GM23338 (cell line): ENCODE data around the gene TMPRSS11F. TPM values are rescaled to one million over a fixed set of nuclear protein-coding genes. Genes with fewer than 3 reads are reported as not detected.

Source experiments
- ATAC-seq: fragments of 200-7000 bp; cut with Tn5 transposase; 3 replicates; pipeline ENCODE4 v1.9.1; 2020
- DNase-seq: peaks from one replicate; pipeline ENCODE4 v3.0.0-alpha.2; 2015; ENCODE audit warnings: low spot score
- H2AFZ ChIP-seq: fragments of 200-600 bp; sonication (generic); 2 replicates; pipeline ENCODE4 v1.8.0; 2016; ENCODE audit warnings: antibody characterized with exemption, mild to moderate bottlenecking, moderate library complexity
- H3F3A ChIP-seq: fragments of 200-600 bp; sonication (generic); replicated peaks from 2 replicates; pipeline ENCODE4 v1.8.0; 2017; ENCODE audit warnings: antibody characterized with exemption, mixed run types, low read depth
- H3K27ac ChIP-seq: fragments of 200-600 bp; sonication (generic); 2 replicates; pipeline ENCODE4 v1.6.1; 2016; ENCODE audit warnings: low read depth
- H3K27me3 ChIP-seq: fragments of 200-600 bp; sonication (generic); 2 replicates; pipeline ENCODE4 v1.8.0; 2016; ENCODE audit warnings: mild to moderate bottlenecking, mixed run types, moderate library complexity; ENCODE audit not compliant: insufficient read depth
- H3K36me3 ChIP-seq: fragments of 200-600 bp; sonication (generic); 2 replicates; pipeline ENCODE4 v1.8.0; 2016; ENCODE audit warnings: mild to moderate bottlenecking; ENCODE audit not compliant: insufficient read depth
- H3K4me1 ChIP-seq: fragments of 200-600 bp; sonication (generic); 2 replicates; pipeline ENCODE4 v1.8.0; 2016; ENCODE audit warnings: mild to moderate bottlenecking, moderate library complexity; ENCODE audit not compliant: insufficient read depth
- H3K4me2 ChIP-seq: fragments of 200-600 bp; sonication (generic); 2 replicates; pipeline ENCODE4 v1.7.1; 2017; ENCODE audit warnings: mixed run types
- H3K4me3 ChIP-seq: fragments of 200-600 bp; sonication (generic); 2 replicates; pipeline ENCODE4 v1.6.1; 2016; ENCODE audit warnings: mixed run types
- H3K79me2 ChIP-seq: fragments of 200-600 bp; sonication (generic); replicated peaks from 2 replicates; pipeline ENCODE4 v1.8.0; 2017; ENCODE audit warnings: mild to moderate bottlenecking; ENCODE audit not compliant: insufficient read depth
- H3K9me2 ChIP-seq: fragments of 200-600 bp; sonication (generic); 2 replicates; pipeline ENCODE4 v1.8.0; 2017; ENCODE audit not compliant: insufficient read depth
- H4K20me1 ChIP-seq: fragments of 200-600 bp; sonication (generic); replicated peaks from 2 replicates; pipeline ENCODE4 v1.8.0; 2017; ENCODE audit warnings: mild to moderate bottlenecking; ENCODE audit not compliant: insufficient read depth
- H3K27ac Mint-ChIP-seq: 2 replicates; pipeline ENCODE4 v1.8.0; 2020; ENCODE audit warnings: inconsistent platforms, mild to moderate bottlenecking, moderate library complexity, mixed read lengths
- H3K27me3 Mint-ChIP-seq: 3 replicates; pipeline ENCODE4 v1.8.0; 2022; ENCODE audit warnings: low read depth, mild to moderate bottlenecking, moderate library complexity, mixed read lengths, inconsistent platforms; ENCODE audit not compliant: insufficient read depth, poor library complexity
- H3K36me3 Mint-ChIP-seq: 3 replicates; pipeline ENCODE4 v1.8.0; 2021; ENCODE audit warnings: low read depth, mild to moderate bottlenecking, inconsistent platforms, moderate library complexity, mixed read lengths
- H3K4me1 Mint-ChIP-seq: 3 replicates; pipeline ENCODE4 v1.8.0; 2020; ENCODE audit warnings: mild to moderate bottlenecking, inconsistent platforms, mixed read lengths
- H3K4me3 Mint-ChIP-seq: 3 replicates; pipeline ENCODE4 v1.8.0; 2021; ENCODE audit warnings: moderate library complexity, mild to moderate bottlenecking, inconsistent platforms, mixed read lengths
- H3K9me3 Mint-ChIP-seq: 3 replicates; pipeline ENCODE4 v1.8.0; 2020; ENCODE audit warnings: moderate library complexity, mild to moderate bottlenecking, inconsistent platforms, mixed read lengths
- CREB1 ChIP-seq: fragments of 250-450 bp; sonication (Bioruptor Pico); IDR thresholded peaks from 2 replicates; pipeline ENCODE4 v1.5.0; 2020; ENCODE audit warnings: low read depth, mild to moderate bottlenecking, moderate library complexity
- CTCF ChIP-seq, 2 experiments: fragments of 200-600 bp in 1 of 2; sonication (generic) in 1 of 2; conservative IDR thresholded peaks; 2 replicates each; pipeline versions ENCODE4 v1.5.1 to v1.6.1; 2016 to 2017; ENCODE audit warnings: antibody characterized with exemption in 2 of 2, low read depth in 2 of 2, mild to moderate bottlenecking in 2 of 2, moderate library complexity in 1 of 2
- EZH2 ChIP-seq: fragments of 200-600 bp; sonication (generic); IDR thresholded peaks from one replicate; pipeline ENCODE4 v1.8.0; 2017; ENCODE audit warnings: antibody characterized with exemption, mild to moderate bottlenecking, low read depth; ENCODE audit not compliant: unreplicated experiment
- JUNB ChIP-seq: IDR thresholded peaks from one replicate; pipeline ENCODE4 v1.6.1; 2016; ENCODE audit warnings: antibody characterized with exemption; ENCODE audit not compliant: unreplicated experiment
- NANOG ChIP-seq: IDR thresholded peaks from 2 replicates; pipeline ENCODE4 v1.6.1; 2016; ENCODE audit warnings: antibody characterized with exemption, borderline replicate concordance
- POLR2AphosphoS5 ChIP-seq: IDR thresholded peaks from 2 replicates; pipeline ENCODE4 v1.6.1; 2016; ENCODE audit warnings: antibody characterized with exemption, low read depth
- STAT1 ChIP-seq: IDR thresholded peaks from one replicate; pipeline ENCODE4 v1.6.1; 2016; ENCODE audit warnings: antibody characterized with exemption; ENCODE audit not compliant: unreplicated experiment
- ZNF114 ChIP-seq: fragments of 250-450 bp; sonication (Bioruptor Pico); IDR thresholded peaks from 2 replicates; pipeline ENCODE4 v1.5.0; 2020; ENCODE audit warnings: mild to moderate bottlenecking, moderate library complexity
- ZNF331 ChIP-seq: fragments of 250-450 bp; sonication (Bioruptor Pico); IDR thresholded peaks from 2 replicates; pipeline ENCODE4 v1.5.0; 2020; ENCODE audit warnings: low read depth, mild to moderate bottlenecking, moderate library complexity
- ZNF462 ChIP-seq: fragments of 250-450 bp; sonication (Bioruptor Pico); IDR thresholded peaks from 2 replicates; pipeline ENCODE4 v1.5.0; 2020; ENCODE audit warnings: mild to moderate bottlenecking, moderate library complexity
- polyA plus RNA-seq: library from polyadenylated mRNA; unstranded; fragments of >200 nt; fragmentation: Nextera tagmentation; extraction: Ambion mirVana; gene quantifications from 2 replicates; pipeline ENCODE4 v1.2.1, GENCODE V29; 2016
- total RNA-seq: library from RNA; depleted of rRNA; stranded (reverse); fragments of >200 nt; shearing (Covaris generic); gene quantifications from 2 replicates; pipeline ENCODE4 v1.2.3, GENCODE V29; 2014
- TF ChIP-seq, protein P1 (sequence below): IDR thresholded peaks from 2 replicates; pipeline ENCODE4 v1.6.1; 2016; ENCODE audit warnings: antibody characterized with exemption

Gene TMPRSS11F
- total and polyA plus RNA-seq, 2 experiments from 2014 or later: not detected

- Histone ChIP-seq H3K4me2 (no peak overlapping the region), H2AFZ (no peak overlapping the region), H3K4me3 (no peak overlapping the region), H3K36me3 (no peaks in the 10 kb centered on the region), H3F3A (no peaks in the 10 kb centered on the region), H3K27me3 (no peaks in the 10 kb centered on the region), H3K4me1 (peaks cover 19% of the 10 kb centered on the region), H3K9me2 (no peaks in the 10 kb centered on the region), H3K79me2 (no peaks in the 10 kb centered on the region), H3K27ac (no peak overlapping the region), H4K20me1 (no peaks in the 10 kb centered on the region)
- Mint-ChIP-seq H3K4me1 (peaks cover 31% of the 10 kb centered on the region), H3K27me3 (peaks cover 1% of the 10 kb centered on the region), H3K36me3 (no peaks in the 10 kb centered on the region), H3K4me3 (no peak overlapping the region), H3K27ac (no peak overlapping the region), H3K9me3 (no peaks in the 10 kb centered on the region)
- TF ChIP-seq ZNF114 (CRISPR knock-in tag): no peak
- no peak for TF ChIP-seq STAT1
- no peak for TF ChIP-seq ZNF331 (CRISPR knock-in tag)
- no peak for TF ChIP-seq NANOG
- peak; percentile 60 to 67 for TF ChIP-seq CTCF (conservative IDR thresholded peaks at IDR 0.05; ENCODE audit: low read depth in 2 of 2)
- DNase-seq (peak; percentile 54), ATAC-seq (peak; percentile 52; the same call in 1 of the 3 replicates)
These were observed 53.5 kb downstream of the TMPRSS11F start for GRCh38 chr4:68076194-68076593.

DNA sequence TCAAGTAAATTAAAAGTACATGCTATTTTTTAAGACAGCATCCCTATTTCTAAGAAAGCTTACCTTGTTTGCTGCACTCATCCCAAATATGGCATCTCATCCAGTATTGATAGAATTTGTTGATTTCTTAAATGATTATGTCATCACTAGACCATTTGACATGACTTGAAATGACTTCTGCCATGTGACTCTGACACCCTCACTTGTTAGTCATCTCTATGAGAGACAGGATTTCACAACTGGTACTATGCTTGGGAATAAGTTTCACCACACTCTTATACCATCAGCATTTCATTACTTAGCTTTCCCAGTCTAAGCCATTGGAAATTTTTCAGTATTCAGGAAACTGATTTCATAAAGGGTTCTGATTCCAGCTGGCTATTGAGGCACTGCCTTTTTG is 55.3 kb downstream of the TMPRSS11F start:
- H3K4me1 Mint-ChIP-seq: peaks cover 19% of the 10 kb centered on the region
- ATAC-seq: no peak
- no peaks in the 10 kb centered on the region for H3K27me3 ChIP-seq
- TF ChIP-seq STAT1: no peak
- TF ChIP-seq ZNF114 (CRISPR knock-in tag): no peak
- TF ChIP-seq JUNB: no peak
- no peak for TF ChIP-seq ZNF462 (CRISPR knock-in tag)
- no peak for TF ChIP-seq NANOG
- TF ChIP-seq, protein P1, sequence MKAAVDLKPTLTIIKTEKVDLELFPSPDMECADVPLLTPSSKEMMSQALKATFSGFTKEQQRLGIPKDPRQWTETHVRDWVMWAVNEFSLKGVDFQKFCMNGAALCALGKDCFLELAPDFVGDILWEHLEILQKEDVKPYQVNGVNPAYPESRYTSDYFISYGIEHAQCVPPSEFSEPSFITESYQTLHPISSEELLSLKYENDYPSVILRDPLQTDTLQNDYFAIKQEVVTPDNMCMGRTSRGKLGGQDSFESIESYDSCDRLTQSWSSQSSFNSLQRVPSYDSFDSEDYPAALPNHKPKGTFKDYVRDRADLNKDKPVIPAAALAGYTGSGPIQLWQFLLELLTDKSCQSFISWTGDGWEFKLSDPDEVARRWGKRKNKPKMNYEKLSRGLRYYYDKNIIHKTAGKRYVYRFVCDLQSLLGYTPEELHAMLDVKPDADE: no peak
- TF ChIP-seq CREB1 (CRISPR knock-in tag): no peak
- no peak for TF ChIP-seq POLR2AphosphoS5
- no peak for TF ChIP-seq CTCF (conservative IDR thresholded peaks at IDR 0.05; ENCODE audit: low read depth in 2 of 2)
- no peak for TF ChIP-seq EZH2

More for the DNA sequence above, 55.3 kb downstream of the TMPRSS11F start:
- no peaks in the 10 kb centered on the region for H3K79me2 ChIP-seq
- no peaks in the 10 kb centered on the region for H3K36me3 Mint-ChIP-seq
- H3K9me3 Mint-ChIP-seq: no peaks in the 10 kb centered on the region
- H3K9me2 ChIP-seq: no peaks in the 10 kb centered on the region
- peaks cover 15% of the 10 kb centered on the region for H3K4me1 ChIP-seq
- H3K4me3 Mint-ChIP-seq: no peak overlapping the region
- H3K27ac ChIP-seq: no peak overlapping the region
- H3F3A ChIP-seq: no peaks in the 10 kb centered on the region
- no peak overlapping the region for H3K27ac Mint-ChIP-seq
- H3K27me3 Mint-ChIP-seq: peaks cover 1% of the 10 kb centered on the region
- H3K4me2 ChIP-seq: no peak overlapping the region
- H3K36me3 ChIP-seq: no peaks in the 10 kb centered on the region
- no peak overlapping the region for H3K4me3 ChIP-seq
- H4K20me1 ChIP-seq: no peaks in the 10 kb centered on the region
- H2AFZ ChIP-seq: no peak overlapping the region
- no peak for DNase-seq
